GM12878 (cell line): ENCODE measurements around the gene TAPBP.

Source experiments
- CEBPB ChIP-seq, 2 experiments: fragments of 150-350 bp in 1 of 2; IDR thresholded peaks; 2 replicates each; pipeline ENCODE4 v1.6.1; 2012 to 2014; ENCODE audit warnings: low read depth in 2 of 2, low read length in 2 of 2, borderline replicate concordance in 1 of 2, inconsistent platforms in 1 of 2
- CHD2 ChIP-seq: IDR thresholded peaks from 2 replicates; pipeline ENCODE4 v1.6.1; 2011; ENCODE audit warnings: low read depth, low read length, improper control_type of control experiment, borderline replicate concordance
- CTCF ChIP-seq, 3 experiments: IDR thresholded peaks in 2 of 3; conservative IDR thresholded peaks in 1 of 3; 2 replicates each; pipeline ENCODE4 v1.5.1; 2011; ENCODE audit warnings: low read depth in 3 of 3, low read length in 3 of 3, mild to moderate bottlenecking in 3 of 3, control low read depth in 2 of 3, moderate library complexity in 2 of 3, inconsistent platforms in 1 of 3, mixed read lengths in 1 of 3; ENCODE audit not compliant: control insufficient read depth in 2 of 3, insufficient read depth in 1 of 3; ENCODE audit errors: extremely low read depth in 1 of 3
- E2F4 ChIP-seq: IDR thresholded peaks from 2 replicates; pipeline ENCODE4 v1.6.1; 2012; ENCODE audit warnings: low read depth, low read length, improper control_type of control experiment
- EZH2 ChIP-seq: IDR thresholded peaks from 2 replicates; pipeline ENCODE4 v1.6.1; 2012; ENCODE audit warnings: low read depth, mild to moderate bottlenecking, control low read depth, inconsistent platforms, low read length, borderline replicate concordance; ENCODE audit not compliant: control insufficient read depth
- FOS ChIP-seq: IDR thresholded peaks from 3 replicates; pipeline ENCODE4 v1.6.1; 2011; ENCODE audit warnings: borderline replicate concordance; ENCODE audit not compliant: insufficient read length; ENCODE audit errors: extremely low read depth
- IKZF2 ChIP-seq, 2 experiments: fragments of 450-650 bp; IDR thresholded peaks; 2 replicates each; pipeline ENCODE4 v1.6.1; 2017; ENCODE audit warnings: mild to moderate bottlenecking in 2 of 2, moderate library complexity in 2 of 2
- KDM1A ChIP-seq: fragments of 200-600 bp; sonication (generic); IDR thresholded peaks from 2 replicates; pipeline ENCODE4 v1.6.1; 2016; ENCODE audit warnings: borderline replicate concordance
- POLR2A ChIP-seq: IDR thresholded peaks from 2 replicates; pipeline ENCODE4 v1.6.1; 2011; ENCODE audit warnings: low read depth, mild to moderate bottlenecking, low read length
- RAD21 ChIP-seq: IDR thresholded peaks from 2 replicates; pipeline ENCODE4 v1.6.1; 2011; ENCODE audit warnings: mild to moderate bottlenecking, low read depth, low read length, moderate library complexity; ENCODE audit not compliant: insufficient read depth
- ZNF24 ChIP-seq: fragments of 450-650 bp; IDR thresholded peaks from 2 replicates; pipeline ENCODE4 v1.6.1; 2017; ENCODE audit warnings: antibody characterized with exemption, mild to moderate bottlenecking
- ZNF384 ChIP-seq: IDR thresholded peaks from 2 replicates; pipeline ENCODE4 v1.6.1; 2012; ENCODE audit warnings: low read depth, mild to moderate bottlenecking, low read length, improper control_type of control experiment, borderline replicate concordance
- TF ChIP-seq, protein P1 (sequence below): fragments of 450-650 bp; IDR thresholded peaks from 2 replicates; pipeline ENCODE4 v1.6.1; 2017; ENCODE audit warnings: mild to moderate bottlenecking, low read depth, inconsistent platforms; ENCODE audit not compliant: poor library complexity, severe bottlenecking
- TF ChIP-seq, protein P2 (sequence below): IDR thresholded peaks from 2 replicates; pipeline ENCODE4 v1.6.1; 2011; ENCODE audit warnings: low read depth, low read length, improper control_type of control experiment, borderline replicate concordance

DNA sequence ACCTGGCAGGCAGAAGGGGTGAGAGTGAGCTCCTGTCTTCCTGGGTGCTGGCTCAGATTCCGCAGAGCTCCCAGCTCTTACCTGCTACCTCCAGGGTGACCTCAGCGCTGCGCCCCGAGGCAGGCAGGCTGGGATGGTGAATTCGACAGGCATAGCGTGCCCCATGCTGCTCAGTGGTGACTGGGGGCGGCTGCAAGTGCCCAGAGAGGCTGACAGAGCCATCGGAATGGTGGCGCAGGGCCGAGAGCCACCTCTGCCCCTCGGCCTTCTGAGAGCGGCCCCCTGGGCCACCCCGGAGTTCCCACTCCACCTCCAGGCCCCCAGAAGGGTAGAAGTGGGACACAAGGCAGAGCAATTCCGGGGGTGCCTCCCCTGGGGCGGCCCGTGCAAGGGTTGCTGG lies 9.7 kb downstream of the TAPBP start:
- TF ChIP-seq POLR2A (no peak), KDM1A (no peak), CHD2 (no peak), E2F4 (no peak), IKZF2 (IDR thresholded peaks at IDR 0.05) (no peak), FOS (no peak), RAD21 (no peak), CTCF (IDR thresholded peaks at IDR 0.05 in 2 of 3, conservative IDR thresholded peaks at IDR 0.05 in 1 of 3; ENCODE audit: control insufficient read depth in 2 of 3, extremely low read depth in 1 of 3, insufficient read depth in 1 of 3, low read depth in 3 of 3, low read length in 3 of 3) (no peak), ZNF24 (no peak), EZH2 (no peak), CEBPB (IDR thresholded peaks at IDR 0.05; ENCODE audit: borderline replicate concordance in 1 of 2, low read depth in 2 of 2, low read length in 2 of 2) (no peak), ZNF384 (no peak)
- TF ChIP-seq, protein P1, sequence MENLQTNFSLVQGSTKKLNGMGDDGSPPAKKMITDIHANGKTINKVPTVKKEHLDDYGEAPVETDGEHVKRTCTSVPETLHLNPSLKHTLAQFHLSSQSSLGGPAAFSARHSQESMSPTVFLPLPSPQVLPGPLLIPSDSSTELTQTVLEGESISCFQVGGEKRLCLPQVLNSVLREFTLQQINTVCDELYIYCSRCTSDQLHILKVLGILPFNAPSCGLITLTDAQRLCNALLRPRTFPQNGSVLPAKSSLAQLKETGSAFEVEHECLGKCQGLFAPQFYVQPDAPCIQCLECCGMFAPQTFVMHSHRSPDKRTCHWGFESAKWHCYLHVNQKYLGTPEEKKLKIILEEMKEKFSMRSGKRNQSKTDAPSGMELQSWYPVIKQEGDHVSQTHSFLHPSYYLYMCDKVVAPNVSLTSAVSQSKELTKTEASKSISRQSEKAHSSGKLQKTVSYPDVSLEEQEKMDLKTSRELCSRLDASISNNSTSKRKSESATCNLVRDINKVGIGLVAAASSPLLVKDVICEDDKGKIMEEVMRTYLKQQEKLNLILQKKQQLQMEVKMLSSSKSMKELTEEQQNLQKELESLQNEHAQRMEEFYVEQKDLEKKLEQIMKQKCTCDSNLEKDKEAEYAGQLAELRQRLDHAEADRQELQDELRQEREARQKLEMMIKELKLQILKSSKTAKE: no peak
- TF ChIP-seq, protein P2, sequence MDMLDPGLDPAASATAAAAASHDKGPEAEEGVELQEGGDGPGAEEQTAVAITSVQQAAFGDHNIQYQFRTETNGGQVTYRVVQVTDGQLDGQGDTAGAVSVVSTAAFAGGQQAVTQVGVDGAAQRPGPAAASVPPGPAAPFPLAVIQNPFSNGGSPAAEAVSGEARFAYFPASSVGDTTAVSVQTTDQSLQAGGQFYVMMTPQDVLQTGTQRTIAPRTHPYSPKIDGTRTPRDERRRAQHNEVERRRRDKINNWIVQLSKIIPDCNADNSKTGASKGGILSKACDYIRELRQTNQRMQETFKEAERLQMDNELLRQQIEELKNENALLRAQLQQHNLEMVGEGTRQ: no peak
